Ovary (tissue), 3 donors: ENCODE measurements around the gene LRRC4.

Experiments used
- CTCF ChIP-seq, 3 donors: fragments of 450-650 bp in 2 of 3; fragments of 200-600 bp in 1 of 3; IDR thresholded peaks; one replicate each; pipeline versions ENCODE4 v1.5.1 to v1.8.0; 2016 to 2022; ENCODE audit warnings: antibody characterized with exemption in 3 of 3, mild to moderate bottlenecking in 1 of 3
- EP300 ChIP-seq: sonication (generic); formaldehyde crosslinking; IDR thresholded peaks from one replicate; pipeline ENCODE4 v1.6.1; 2017; ENCODE audit warnings: antibody characterized with exemption
- POLR2A ChIP-seq: fragments of 450-650 bp; IDR thresholded peaks from one replicate; pipeline ENCODE4 v1.6.1; 2017; ENCODE audit warnings: antibody characterized with exemption, mild to moderate bottlenecking, moderate library complexity
- donor health status: DM: no; HTN: no; CAD: no.

GRCh38 chr7:128071801-128072200 lies 40.6 kb upstream of the LRRC4 start:
- TF ChIP-seq CTCF (IDR thresholded peaks at IDR 0.05) (no peak), EP300 (no peak), POLR2A (no peak)
